COLO829 (cell line): ENCODE measurements around the gene LRCH1.

Experiments used
- DNase-seq: peaks from one replicate; pipeline ENCODE4 v3.0.0; 2012; ENCODE audit warnings: low spot score

LRCH1 gene

DNA sequence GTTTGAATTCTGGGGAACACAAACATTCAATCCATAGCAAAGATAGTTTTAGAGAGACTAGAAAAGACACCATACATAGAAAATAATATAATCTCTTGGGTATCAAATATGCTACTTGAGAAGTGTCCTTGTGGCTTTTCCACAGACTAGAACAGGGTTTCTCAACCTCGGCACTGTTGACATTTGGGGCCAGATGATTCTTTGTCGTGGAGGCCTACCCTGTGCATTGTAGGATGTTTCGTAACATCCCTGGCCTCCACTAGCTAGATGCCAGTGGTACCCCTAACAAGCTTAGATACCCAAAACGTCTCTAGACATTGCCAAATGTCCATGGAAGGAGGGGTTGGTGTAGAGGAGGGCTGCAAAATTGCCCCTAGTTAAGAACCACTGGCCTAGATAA, 246.2 kb downstream of the LRCH1 start:
- no peak for DNase-seq

DNA sequence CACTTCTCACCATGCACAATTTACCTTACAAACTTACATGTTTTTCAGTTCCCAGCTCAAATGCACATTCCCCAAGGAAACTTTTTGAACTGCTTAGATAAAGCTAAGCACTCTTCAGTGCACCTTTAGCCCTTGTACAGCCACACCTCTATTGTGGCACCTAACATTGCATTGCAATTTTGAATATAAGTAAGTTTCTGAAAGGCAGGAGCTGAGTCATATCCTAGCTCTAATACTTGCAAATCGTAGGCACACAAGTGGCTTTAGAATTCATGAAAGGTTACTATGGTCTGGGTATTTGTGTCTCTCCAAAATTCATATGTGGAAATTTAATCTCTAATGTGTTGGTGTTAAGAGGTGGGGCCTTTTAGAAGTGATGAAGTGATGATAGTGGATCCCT, 248.9 kb downstream of the LRCH1 start:
- DNase-seq: no peak
